ENCODE results near the gene GPRIN2. TPM values are rescaled to one million over a fixed set of nuclear protein-coding genes. Genes with fewer than 3 reads are reported as not detected.
"Not testable (repeated sequence)": the region's sequence is repeated elsewhere in the genome, so short reads cannot be mapped to it uniquely, and the experiment has no call there.

GPRIN2 gene
- total RNA-seq, 1 experiment from 2014 or later: not detected

DNA sequence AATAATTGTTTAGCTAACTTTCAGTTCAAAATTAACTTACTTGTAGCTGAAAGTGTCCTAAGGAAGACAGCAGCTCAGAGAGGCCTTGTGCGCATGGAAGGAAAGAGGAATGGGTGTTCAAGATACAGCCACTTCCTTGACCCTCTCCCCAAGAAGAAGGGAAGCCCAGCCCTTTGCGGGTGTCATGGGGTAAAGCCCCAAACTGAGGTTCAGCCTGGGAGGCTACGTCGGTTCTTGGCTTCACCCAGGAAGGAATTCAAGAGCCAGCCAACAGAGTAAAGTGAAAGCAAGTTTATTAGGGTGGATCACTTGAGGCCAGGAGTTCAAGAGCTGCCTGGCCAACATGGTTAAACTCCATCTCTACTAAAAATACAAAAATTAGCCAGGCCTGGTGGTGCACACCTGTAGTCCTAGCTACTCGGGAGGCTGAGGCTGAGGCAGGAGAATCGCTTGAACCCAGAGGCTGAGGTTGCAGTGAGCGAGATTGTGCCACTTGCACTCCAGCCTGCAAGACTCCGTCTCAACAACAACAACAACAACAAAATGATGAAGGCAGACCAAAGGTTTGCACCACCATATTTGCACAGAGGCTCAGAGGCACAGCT, 15.9 kb downstream of the GPRIN2 start:
- no peak for DNase-seq (ENCODE audit: low spot score)
- in situ Hi-C loops (cut with HindIII; ENCODE audit: low sequenced_read_pairs): loop anchor here (25.0 kb wide), 1 partner anchor 303 kb away; no protein-coding TSS in a partner anchor

DNA sequence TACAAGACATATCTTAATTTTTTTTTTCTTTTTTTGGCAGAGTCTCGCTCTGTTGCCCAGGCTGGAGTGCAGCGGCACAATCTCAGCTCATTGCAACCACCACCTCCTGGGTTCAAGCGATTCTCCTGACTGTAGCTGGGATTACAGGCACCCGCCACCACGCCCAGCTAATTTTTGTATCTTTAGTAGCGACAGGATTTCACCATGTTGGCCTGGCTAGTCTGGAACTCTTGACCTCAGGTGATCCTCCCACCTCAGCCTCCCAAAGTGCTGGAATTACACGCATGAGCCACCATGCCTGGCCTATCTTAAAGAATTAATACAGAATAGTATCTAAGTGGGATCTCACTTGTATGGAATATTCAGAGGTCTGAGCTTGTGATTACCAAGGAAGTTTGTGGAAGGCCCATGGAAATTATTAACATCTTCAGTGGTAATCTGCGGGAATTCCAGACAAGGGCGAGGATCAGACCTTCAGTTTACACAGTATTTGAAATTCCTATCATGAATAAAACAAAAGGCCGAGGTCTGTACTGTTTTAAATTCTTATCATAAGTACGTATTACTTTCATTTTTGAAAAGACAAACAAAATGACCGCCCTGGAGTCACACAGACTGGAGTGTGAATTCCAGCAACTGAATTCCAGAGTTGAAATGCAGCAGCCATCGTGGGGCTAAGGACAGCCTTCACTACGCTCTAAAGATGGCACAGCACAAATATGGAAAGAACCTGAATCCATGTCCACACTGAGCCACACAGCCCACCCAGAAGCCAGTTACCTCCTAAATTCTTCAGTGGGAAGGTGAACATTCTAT, 16.7 kb downstream of the GPRIN2 start:
- DNase-seq (ENCODE audit: low spot score): no peak
- in situ Hi-C loops (cut with HindIII; ENCODE audit: low sequenced_read_pairs): loop anchor here (25.0 kb wide), 1 partner anchor 303 kb away; no protein-coding TSS in a partner anchor

DNA sequence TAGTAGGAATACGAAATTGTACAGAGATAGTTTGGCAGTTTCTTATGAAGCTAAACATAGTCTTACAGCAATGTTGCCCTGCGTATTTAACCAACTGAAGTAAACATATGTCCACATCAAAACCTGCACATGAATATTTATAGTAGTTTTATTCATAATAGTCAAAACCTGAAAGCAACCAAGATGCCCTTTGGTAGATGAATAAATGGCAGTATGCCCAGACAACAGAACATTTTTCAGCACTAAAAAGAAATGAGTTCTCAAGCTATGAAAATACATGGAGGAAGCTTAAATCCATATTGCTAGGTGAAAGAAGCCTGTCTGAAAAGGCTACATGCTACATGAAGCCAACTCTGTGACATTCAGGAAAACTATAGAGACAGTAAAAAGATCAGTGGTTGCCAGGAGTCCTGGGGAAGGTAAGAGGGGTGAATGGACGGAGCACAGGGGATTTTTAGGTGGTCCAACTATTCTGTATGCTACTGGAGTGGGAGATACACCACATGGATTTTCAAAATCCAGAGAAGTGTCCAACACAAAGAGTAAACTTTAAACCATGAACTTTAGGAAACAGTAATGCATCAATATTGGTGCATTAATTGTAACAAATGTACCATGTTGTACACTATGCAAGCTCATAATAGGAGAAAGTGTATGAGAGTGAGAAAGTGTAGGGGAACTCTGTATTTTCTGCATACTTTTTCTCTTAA, 17.6 kb downstream of the GPRIN2 start:
- no peak for DNase-seq (ENCODE audit: low spot score)
- in situ Hi-C loops (cut with HindIII; ENCODE audit: low sequenced_read_pairs): loop anchor here (25.0 kb wide), 1 partner anchor 302 kb away; no protein-coding TSS in a partner anchor

DNA sequence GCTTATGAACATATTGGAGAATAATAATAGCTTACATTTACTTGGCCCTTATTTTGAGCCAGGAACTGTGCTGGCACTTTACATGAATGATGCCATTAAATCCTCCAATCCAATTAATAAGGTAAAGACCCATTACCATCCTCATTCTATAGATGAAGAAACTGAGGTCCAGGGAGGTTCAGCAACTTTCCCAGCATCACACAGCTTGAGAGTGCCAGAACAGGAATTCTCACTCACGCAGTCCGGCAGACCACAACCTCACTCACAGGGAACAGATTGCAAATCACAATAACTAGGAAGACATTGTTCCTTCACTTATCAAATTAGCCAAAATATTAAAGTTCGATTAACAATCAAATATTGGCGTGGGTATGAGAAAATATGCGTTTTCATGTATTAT, 18.3 kb downstream of the GPRIN2 start:
- DNase-seq (ENCODE audit: low spot score): no peak
- in situ Hi-C loops (cut with HindIII; ENCODE audit: low sequenced_read_pairs): loop anchor here (25.0 kb wide), 1 partner anchor 301 kb away; no protein-coding TSS in a partner anchor

DNA sequence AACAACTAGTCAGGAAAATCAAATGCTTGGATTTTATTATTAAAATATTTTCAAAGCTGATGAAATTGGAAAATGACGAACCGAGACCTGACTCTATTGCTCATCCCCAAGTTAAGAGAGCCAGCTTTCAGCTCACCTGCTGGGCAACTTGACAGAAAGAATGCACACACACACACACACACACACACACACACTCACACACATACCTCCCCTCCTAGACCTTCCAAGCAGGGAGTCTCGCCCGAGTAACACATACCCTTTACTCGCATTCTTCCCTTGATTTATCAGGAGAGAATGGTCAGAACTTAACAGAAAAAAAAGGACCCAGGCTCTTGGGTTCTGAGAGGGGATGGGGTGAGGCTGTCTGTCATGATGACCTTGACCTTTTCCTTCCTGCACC, 19.1 kb downstream of the GPRIN2 start:
- DNase-seq (ENCODE audit: low spot score): no peak
- in situ Hi-C loops (cut with HindIII; ENCODE audit: low sequenced_read_pairs): loop anchor here (25.0 kb wide), 1 partner anchor 300 kb away; no protein-coding TSS in a partner anchor

DNA sequence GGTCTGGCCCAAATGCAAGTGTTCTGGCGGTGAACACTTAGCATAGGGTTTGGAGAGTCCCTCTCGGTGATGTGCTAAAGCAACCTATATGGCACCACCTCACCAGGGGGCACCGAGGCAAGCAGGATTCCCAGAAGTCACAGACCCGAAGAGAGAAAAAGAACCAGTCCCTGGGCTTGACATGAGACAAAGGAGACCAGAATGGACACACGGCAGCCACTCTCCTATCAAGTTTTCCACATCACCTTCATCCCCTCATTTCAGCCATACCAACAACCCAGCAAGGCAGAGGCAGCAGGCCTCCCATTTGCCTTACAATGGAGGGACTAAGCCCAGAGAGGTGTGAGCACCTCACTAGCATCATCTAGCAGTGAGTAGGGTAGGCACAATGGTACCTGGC, 19.7 kb downstream of the GPRIN2 start:
- in situ Hi-C loops (cut with HindIII; ENCODE audit: low sequenced_read_pairs): loop anchor here (25.0 kb wide), 1 partner anchor 299 kb away; no protein-coding TSS in a partner anchor
- DNase-seq (ENCODE audit: low spot score): no peak

DNA sequence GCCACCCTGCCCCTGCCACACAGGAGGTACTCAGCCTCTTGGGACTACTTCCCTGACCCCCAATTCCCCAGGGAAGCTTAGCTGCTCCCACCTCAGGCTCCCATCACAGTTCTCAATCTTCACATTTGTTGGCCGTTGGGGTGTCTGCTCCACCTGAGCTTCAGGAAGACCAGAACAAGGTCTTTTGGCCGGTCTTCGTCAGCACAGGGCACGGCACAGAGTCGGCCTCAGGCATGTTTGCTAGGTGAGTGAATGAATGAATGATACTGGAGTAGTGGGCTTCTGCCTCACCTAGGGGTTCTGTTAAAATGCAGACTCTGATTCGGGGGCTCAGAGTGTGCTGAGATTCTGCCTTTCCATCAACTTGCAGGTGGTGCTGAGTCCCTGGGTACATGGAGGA, 20.3 kb downstream of the GPRIN2 start:
- no peak for DNase-seq (ENCODE audit: low spot score)
- in situ Hi-C loops (cut with HindIII; ENCODE audit: low sequenced_read_pairs): loop anchor here (25.0 kb wide), 1 partner anchor 299 kb away; no protein-coding TSS in a partner anchor

DNA sequence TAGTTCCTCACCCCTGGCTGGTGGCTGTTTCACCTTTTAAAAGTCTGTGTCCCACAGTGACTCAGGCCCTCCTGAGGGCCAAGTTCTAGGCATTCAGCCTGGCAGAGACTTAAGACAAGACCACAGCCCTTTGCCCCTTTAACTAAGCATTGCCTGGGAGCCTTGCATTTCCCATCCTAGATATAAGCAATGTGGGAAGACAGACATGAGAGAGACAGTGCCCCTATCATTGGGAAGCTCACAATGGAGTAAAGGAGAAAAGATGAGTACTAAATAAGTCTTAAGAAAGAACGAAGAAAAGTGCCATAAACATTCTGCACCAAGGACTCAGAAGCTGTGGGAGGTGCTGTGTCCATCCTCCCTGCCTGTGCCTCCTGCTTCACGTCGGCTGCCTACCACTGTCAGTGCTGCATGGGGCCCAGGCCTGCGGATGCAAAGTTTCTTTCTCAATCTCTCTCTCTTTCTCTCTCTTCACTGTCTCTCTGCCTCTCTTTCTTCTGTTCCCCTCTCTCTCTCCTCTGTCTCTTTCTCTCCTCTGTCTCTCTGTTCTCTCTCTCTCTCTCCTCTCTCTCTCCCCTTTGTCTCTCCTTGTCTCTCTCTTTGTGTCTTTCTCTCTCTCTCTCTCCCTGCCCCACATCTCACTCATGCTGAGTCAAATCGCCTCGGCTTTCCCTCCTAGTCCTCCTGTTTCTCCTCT, 21.5 kb downstream of the GPRIN2 start:
- no peak for DNase-seq (ENCODE audit: low spot score)
- in situ Hi-C loops (cut with HindIII; ENCODE audit: low sequenced_read_pairs): loop anchor here (25.0 kb wide), 1 partner anchor 298 kb away; no protein-coding TSS in a partner anchor

DNA sequence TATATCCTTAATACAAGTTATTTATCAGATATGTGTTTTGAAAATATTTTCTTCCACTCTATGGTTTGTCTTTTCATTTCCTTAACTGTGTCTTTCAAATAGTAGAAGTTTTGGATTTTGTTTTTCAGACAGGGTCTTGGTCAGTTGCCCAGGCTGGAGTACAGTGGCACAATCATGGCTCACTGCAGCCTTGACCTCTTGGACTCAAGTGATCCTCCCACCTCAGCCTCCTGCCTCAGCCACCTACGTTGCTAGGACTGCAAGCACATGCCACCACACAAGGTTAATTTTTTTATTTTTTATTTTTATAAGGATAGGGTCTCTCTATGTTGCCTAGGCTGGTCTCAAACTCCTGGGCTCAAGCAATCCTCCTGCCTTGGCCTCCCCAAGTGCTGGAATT, 24.2 kb downstream of the GPRIN2 start:
- DNase-seq (ENCODE audit: low spot score): not testable (repeated sequence)
- in situ Hi-C loops (cut with HindIII; ENCODE audit: low sequenced_read_pairs): loop anchor here (25.0 kb wide), 1 partner anchor 295 kb away; no protein-coding TSS in a partner anchor

DNA sequence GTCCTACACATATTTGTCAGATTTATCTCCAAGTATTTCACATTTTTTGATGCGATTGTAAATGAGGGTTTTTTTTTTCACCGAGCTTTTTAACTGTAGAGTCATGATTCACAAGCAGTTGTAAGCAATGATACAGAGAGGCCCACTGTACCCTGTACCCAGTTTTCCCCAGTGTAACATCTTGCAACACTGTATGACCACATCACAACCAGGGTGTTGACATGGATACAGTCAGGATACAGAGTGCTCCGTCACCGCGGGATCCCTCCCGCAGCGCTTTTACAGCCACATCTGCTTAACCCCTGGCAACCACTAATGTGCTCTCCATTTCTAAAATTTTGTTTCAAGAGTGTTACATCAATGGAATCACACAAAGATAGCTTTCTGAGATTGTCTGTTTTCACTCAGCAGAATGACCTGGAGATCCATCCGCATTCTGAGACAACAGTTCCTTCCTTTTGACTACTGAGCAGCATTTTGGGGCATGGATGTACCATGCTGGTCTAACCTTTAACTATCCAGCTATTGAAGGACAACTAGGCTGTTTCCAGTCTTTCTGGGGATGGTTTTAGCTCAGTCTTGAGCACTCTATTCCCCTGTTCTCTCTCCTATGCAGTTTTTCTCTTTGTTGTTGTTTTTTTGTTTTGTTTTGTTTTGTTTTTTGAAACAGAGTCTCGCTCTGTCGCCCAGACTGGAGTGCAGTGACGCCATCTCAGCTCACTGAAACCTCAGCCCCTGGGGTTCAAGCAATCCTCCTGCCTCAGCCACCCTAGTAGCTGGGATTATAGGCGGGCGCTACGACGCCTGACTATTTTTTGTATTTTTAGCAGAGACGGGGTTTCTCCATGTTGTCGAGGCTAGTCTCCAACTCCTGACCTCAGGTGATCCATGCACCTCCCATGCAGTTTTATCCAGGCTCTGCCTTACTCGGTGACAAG, 25.9 kb downstream of the GPRIN2 start:
- DNase-seq (ENCODE audit: low spot score): no peak
- in situ Hi-C loops (cut with HindIII; ENCODE audit: low sequenced_read_pairs): loop anchor here (25.0 kb wide), 1 partner anchor 293 kb away; no protein-coding TSS in a partner anchor

DNA sequence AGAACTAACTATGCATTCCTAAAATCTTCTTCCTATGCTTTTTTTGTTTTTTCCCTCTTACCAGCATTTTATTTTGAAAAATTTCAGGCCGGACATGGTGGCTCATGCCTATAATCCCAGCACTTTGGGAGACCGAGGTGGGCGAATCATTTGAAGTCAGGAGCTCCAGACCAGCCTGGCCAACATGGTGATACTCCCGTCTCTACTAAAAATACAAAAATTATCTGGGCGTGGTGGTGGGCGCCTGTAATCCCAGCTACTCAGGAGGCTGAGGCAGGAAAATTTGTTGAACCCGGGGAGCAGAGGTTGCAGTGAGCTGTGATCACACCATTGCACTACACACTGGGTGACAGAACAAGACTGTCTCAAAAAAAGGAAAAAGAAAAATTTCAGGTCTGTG, 26.7 kb downstream of the GPRIN2 start:
- DNase-seq (ENCODE audit: low spot score): not testable (repeated sequence)

DNA sequence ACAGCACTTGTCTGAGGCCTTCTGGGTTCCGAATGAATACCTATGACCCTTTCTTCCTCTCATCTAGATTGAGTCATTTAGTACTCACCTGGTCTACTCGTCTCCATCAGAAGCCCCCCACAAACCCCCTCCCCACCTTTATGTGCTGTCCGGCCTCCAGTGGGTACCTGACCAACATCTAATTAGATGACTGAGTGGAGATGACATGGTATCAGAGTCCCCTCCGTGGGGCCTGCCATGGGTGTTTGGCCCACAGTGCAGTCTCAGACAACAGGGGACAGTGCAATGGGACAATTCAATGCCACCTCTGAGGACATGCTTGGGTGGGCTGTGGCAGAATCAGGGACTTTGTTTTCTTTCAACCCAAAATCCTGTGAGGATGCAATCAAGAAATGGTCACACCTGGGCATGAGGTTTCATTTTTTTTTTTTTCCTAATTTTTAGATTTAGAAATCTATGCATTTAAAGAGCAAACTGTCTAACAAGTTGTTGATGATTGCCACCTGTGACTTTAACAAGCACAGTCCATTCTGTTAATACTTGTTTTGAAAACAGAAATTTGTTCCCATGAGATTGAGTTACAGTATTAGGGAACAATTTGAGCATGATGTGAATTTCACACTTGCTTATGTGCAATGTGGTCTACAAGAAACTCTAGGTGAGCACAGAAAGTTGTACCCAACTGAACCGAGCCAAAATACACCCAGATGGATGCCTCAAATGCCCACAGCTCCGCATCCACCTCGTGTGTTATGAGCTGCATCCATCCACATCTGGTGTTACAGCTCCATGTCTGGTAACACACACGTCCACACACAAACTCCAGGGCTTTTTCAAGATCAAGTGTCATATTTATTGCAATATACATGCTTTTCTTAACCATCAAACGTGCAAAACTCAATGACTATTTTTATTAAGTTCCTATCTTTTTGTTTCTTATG, 27.5 kb downstream of the GPRIN2 start:
- DNase-seq (ENCODE audit: low spot score): no peak
- in situ Hi-C loops (cut with HindIII; ENCODE audit: low sequenced_read_pairs): loop anchor here (25.0 kb wide), 1 partner anchor 292 kb away; no protein-coding TSS in a partner anchor

More for the DNA sequence above, 26.7 kb downstream of the GPRIN2 start:
- in situ Hi-C loops (cut with HindIII; ENCODE audit: low sequenced_read_pairs): loop anchor here (25.0 kb wide), 1 partner anchor 292 kb away; no protein-coding TSS in a partner anchor

DNA sequence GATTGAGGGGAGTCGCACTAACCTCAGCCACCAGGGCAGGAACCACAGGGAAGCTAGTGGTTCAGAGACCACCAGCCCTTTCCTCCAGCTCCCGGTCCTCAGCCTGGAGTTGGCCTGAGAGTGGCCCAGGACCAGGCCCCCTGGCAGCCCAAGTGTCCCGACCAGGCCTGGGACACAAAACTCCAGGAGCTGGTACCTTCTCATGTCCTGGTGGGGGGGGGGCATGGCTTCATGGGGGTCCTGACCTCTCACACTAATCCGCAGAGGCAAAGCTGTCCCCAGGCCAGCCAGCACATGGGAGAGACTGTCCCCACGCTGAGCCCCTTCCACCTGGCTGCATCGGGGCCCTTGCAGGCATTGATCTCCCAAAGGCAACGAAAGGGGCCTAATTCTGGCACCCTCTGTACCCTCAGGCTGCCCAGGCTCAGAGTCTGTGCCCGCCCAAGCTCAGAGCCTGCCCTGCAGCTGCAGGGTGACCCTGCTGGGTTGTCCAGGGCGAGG, 28.2 kb downstream of the GPRIN2 start:
- in situ Hi-C loops (cut with HindIII; ENCODE audit: low sequenced_read_pairs): loop anchor here (25.0 kb wide), 1 partner anchor 291 kb away; no protein-coding TSS in a partner anchor
- DNase-seq (ENCODE audit: low spot score): no peak

DNA sequence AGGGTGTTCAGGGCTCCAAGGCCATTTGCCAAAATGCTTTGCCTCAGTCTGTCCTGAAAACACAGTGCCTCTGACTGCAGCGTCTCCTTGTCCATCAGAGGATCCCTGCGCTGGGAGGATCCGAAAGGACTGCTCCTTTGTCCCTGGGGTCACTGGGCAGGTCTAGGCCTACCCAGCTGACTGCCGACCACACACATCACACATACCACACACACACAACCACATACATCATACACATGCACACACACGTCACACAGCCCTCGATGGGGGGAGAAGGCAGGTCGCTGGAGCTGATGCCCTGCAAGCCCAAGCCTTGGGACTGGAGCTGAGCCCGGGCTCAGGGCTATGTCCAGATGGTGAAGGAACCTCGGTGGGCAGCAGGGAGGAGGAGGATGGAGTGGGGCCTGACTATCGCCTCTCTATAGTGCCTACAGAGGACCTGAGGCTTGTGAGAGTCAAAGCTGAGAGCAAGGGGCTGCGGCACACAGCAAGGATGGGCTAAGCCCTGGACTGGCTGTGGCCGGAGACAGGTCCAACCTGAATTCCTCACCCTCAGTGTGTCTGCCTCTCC, 29.1 kb downstream of the GPRIN2 start:
- in situ Hi-C loops (cut with HindIII; ENCODE audit: low sequenced_read_pairs): loop anchor here (25.0 kb wide), 1 partner anchor 290 kb away; no protein-coding TSS in a partner anchor
- peak; percentile 78 for DNase-seq (ENCODE audit: low spot score)

DNA sequence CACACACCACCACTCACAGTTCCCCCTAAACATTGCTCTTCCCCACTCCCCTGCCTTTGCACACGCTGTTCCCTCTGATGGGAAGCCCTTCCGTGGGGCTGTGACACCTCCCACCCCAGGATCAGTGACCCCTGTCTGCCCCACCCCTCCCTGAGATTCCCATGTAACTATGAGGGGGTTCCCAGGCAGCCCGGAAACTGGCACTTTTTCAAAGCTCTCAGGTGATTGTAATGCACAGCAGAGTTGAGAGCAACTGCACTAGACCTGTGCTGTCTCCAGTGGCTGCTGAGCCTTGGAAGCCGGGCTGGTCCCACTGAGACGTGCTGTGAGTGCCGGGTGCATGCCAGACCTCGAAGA, 29.8 kb downstream of the GPRIN2 start:
- DNase-seq (ENCODE audit: low spot score): peak; percentile 68
- in situ Hi-C loops (cut with HindIII; ENCODE audit: low sequenced_read_pairs): loop anchor here (25.0 kb wide), 1 partner anchor 289 kb away; no protein-coding TSS in a partner anchor

Data from G401 (cell line).